ENCODE results near the gene LPAR2. TPM values are rescaled to one million over a fixed set of nuclear protein-coding genes. Genes with fewer than 3 reads are reported as not detected.
A peak's percentile ranks its signal among the peaks of the same experiment; 100 is the strongest.
"Not testable (repeated sequence)": the region's sequence is repeated elsewhere in the genome, so short reads cannot be mapped to it uniquely, and the experiment has no call there.

LPAR2 gene
- total RNA-seq (10 to 100 TPM in 1 of 2 donors, 1 to 10 TPM in 1; 5.7 to 11.7 TPM), polyA plus RNA-seq (10 to 100 TPM in 1 of 2 donors, 1 to 10 TPM in 1; 1.5 to 10.1 TPM)
- long read RNA-seq, donor 1, partial matches to known transcripts: 3 of 5 reads
- long read RNA-seq, donor 1, other reads (novel, unspliced or antisense): 2 of 5 reads
- long read RNA-seq, donor 2, partial matches to known transcripts: 1 of 2 reads
- long read RNA-seq, donor 2, other reads (novel, unspliced or antisense): 1 of 2 reads

DNA sequence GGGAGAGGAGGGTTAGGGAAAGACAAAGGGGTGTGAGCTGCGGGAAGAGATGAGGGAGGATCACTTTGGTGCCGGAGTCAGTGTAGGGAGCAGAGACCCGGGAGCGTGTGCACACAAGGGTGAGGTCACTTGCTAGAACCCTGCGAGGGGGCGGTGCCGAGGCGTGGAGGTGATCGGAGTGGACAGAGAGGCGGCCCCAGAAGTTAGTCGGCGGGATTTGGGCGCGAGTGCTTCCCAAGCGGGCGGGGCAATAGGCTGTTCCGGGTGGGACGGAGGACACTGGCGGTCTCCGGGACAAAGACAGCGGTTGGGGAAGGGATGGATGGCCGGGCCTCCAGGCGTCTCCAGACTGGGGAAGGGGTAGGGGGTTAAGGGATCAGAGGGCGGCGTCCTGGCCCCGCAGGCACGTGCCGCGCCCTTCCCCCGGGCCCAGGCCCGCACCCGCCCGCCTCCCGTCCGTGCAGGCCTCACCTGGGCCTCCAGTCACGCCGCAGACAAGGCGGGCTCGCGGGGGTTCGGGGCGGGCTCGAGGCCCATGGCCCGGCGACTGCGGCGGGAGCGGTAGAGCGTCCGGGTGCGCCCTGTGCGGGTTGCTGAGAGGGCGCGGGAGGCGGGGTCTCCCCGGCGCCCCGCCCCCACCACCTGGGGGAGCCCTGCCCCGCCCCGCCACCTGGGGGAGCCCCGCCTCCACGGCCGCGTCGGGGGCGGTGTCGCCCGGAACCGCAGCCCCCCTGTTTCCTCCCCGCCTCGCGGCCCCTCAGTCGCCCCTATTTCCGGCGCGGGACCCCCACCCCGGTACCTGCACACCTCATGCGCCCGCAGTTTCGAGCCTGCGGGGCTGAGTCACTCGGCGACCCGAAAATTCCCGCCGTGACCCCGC, at the start of gene LPAR2:
LPAR2 (minus strand) TSS at position 600 of the 880 bp plus-strand sequence. CDS start 945 bp downstream, outside the sequence.
- no peaks in the 10 kb centered on the region for H3K36me3 ChIP-seq (ENCODE audit: control insufficient read depth in 1 of 2, insufficient read depth in 2 of 2, low read length in 1 of 2)
- H3K4me3 ChIP-seq (ENCODE audit: low read length in 2 of 2): no peak within 1 kb of the TSS
- H3K27ac ChIP-seq (ENCODE audit: low read depth in 1 of 2, low read length in 2 of 2): no peak within 1 kb of the TSS
- no peaks in the 10 kb centered on the region for H3K9me3 ChIP-seq (ENCODE audit: control insufficient read depth, low read length)
- intact Hi-C loops (cut with DNase I): no loop called here
- ATAC-seq (ENCODE audit: low FRiP score) (peak; percentile 47), DNase-seq (no peak)
- H3K27me3 ChIP-seq (ENCODE audit: control insufficient read depth in 1 of 2, insufficient read depth in 2 of 2, low read length in 1 of 2): no peaks in the 10 kb centered on the region
- H3K4me1 ChIP-seq (ENCODE audit: control insufficient read depth in 1 of 2, insufficient read depth in 2 of 2, low read length in 2 of 2): no peaks in the 10 kb centered on the region
- 2 to 4% methylated on average over 62 to 87 of the region's 87 CpGs for WGBS, 2 donors

DNA sequence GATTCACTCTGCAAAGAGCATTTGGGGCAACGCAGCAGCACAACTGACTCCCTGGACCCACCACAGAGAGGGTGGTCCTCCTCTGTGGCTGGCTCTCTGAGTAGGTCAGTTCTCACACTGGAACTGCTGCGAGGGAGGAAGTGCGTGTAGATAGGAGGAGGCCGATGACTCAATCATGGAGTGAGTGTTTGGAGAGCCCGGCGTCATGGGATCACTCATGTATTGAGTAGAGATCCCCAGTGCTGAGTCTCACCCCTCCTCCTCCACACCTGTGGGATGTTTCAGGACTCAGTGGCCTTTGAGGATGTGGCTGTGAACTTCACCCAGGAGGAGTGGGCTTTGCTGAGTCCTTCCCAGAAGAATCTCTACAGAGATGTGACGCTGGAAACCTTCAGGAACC, 49.6 kb upstream of the LPAR2 start:
- Histone ChIP-seq H3K27ac (ENCODE audit: low read depth in 1 of 2, low read length in 2 of 2) (no peak overlapping the region), H3K36me3 (ENCODE audit: control insufficient read depth in 1 of 2, insufficient read depth in 2 of 2, low read length in 1 of 2) (peaks cover 7 to 9% of the 10 kb centered on the region in 2 donors), H3K27me3 (ENCODE audit: control insufficient read depth in 1 of 2, insufficient read depth in 2 of 2, low read length in 1 of 2) (no peaks in the 10 kb centered on the region), H3K9me3 (ENCODE audit: control insufficient read depth, low read length) (peaks cover 7% of the 10 kb centered on the region), H3K4me3 (ENCODE audit: low read length in 2 of 2) (no peak overlapping the region), H3K4me1 (ENCODE audit: control insufficient read depth in 1 of 2, insufficient read depth in 2 of 2, low read length in 2 of 2) (no peaks in the 10 kb centered on the region)
- ATAC-seq (ENCODE audit: low FRiP score) (no peak), DNase-seq (peak in 1 of 2 donors; percentile 33)
- WGBS, 2 donors: 81 to 87% methylated on average over 7 of the region's 7 CpGs
- intact Hi-C loops (cut with DNase I): no loop called here

DNA sequence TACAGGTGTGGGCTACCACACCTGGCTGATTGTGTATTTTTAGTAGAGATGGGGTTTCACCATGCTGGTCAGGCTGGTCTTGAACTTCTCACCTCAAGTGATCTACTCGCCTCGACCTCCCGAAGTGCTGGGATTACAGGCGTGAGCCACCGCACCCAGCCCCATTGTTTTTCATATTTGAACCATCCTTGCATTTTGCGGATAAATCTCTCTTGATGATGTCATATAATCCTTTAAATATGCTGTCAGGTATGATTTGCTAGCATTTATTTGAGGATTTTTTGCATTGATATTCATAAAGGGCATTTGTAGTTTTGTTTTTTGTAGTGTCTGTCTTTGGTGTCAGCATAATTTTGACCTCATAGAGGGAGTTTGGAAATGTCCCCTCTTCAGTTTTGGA, 46.3 kb upstream of the LPAR2 start:
- Histone ChIP-seq H3K9me3 (ENCODE audit: control insufficient read depth, low read length) (peaks cover 4% of the 10 kb centered on the region), H3K4me1 (ENCODE audit: control insufficient read depth in 1 of 2, insufficient read depth in 2 of 2, low read length in 2 of 2) (no peaks in the 10 kb centered on the region), H3K27ac (ENCODE audit: low read depth in 1 of 2, low read length in 2 of 2) (no peak overlapping the region), H3K4me3 (ENCODE audit: low read length in 2 of 2) (no peak overlapping the region), H3K27me3 (ENCODE audit: control insufficient read depth in 1 of 2, insufficient read depth in 2 of 2, low read length in 1 of 2) (no peaks in the 10 kb centered on the region), H3K36me3 (ENCODE audit: control insufficient read depth in 1 of 2, insufficient read depth in 2 of 2, low read length in 1 of 2) (peaks cover 4 to 5% of the 10 kb centered on the region in 2 donors)
- WGBS, 2 donors: 97 to 98% methylated on average over 6 of the region's 6 CpGs
- DNase-seq (no peak), ATAC-seq (ENCODE audit: low FRiP score) (no peak)
- intact Hi-C loops (cut with DNase I): no loop called here

DNA sequence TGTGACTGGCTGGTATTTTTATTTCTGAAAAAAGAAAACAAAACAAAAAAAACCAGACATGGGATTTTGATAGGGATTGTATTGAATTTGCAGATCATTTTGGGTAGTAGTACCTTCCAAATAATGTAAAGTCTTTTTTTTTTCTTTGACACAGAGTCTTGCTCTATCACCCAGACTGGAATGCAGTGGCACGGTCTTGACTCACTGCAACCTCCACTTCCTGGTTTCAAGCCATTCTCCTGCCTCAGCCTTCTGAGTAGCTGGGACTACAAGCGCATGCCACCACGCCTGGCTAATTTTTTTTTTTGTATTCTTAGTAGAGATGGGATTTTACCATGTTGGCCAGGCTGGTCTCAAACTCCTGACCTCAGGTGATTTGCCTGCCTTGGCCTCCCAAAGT, 44.8 kb upstream of the LPAR2 start:
- no peaks in the 10 kb centered on the region for H3K4me1 ChIP-seq (ENCODE audit: control insufficient read depth in 1 of 2, insufficient read depth in 2 of 2, low read length in 2 of 2)
- H3K9me3 ChIP-seq (ENCODE audit: control insufficient read depth, low read length): peaks cover 2% of the 10 kb centered on the region
- H3K4me3 ChIP-seq (ENCODE audit: low read length in 2 of 2): no peak overlapping the region
- H3K36me3 ChIP-seq (ENCODE audit: control insufficient read depth in 1 of 2, insufficient read depth in 2 of 2, low read length in 1 of 2): peaks cover 0 to under 1% of the 10 kb centered on the region in 2 donors
- intact Hi-C loops (cut with DNase I): no loop called here
- WGBS, 2 donors: 88 to 91% methylated on average over 3 of the region's 3 CpGs
- no peak for DNase-seq
- ATAC-seq (ENCODE audit: low FRiP score): no peak
- no peaks in the 10 kb centered on the region for H3K27me3 ChIP-seq (ENCODE audit: control insufficient read depth in 1 of 2, insufficient read depth in 2 of 2, low read length in 1 of 2)
- no peak overlapping the region for H3K27ac ChIP-seq (ENCODE audit: low read depth in 1 of 2, low read length in 2 of 2)

DNA sequence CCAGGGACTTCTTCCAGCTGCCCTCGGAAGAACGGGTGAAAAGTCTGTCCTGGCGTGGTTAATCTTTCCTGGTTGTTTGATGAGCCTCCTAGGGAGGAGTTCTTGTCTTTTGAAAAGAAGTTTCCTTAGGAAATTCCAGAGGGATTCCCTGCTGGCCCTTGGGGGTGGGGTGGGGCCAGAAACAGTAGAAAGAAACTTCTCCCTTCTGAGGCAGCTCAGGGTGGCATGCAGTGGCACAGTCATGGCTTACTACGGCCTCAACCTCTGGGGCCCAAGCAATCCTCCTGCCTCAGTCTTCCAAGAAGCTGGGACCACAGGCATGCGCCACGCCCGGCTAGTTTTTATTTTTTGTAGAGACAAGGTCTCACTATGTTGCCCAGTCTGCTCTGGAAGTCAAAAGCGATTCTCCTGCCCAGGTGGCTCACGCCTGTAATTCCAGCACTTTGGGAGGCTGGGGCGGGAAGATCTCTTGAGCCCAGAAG, 42.1 kb upstream of the LPAR2 start:
- Histone ChIP-seq H3K4me1 (ENCODE audit: control insufficient read depth in 1 of 2, insufficient read depth in 2 of 2, low read length in 2 of 2) (no peaks in the 10 kb centered on the region), H3K4me3 (ENCODE audit: low read length in 2 of 2) (no peak overlapping the region), H3K9me3 (ENCODE audit: control insufficient read depth, low read length) (no peaks in the 10 kb centered on the region), H3K27ac (ENCODE audit: low read depth in 1 of 2, low read length in 2 of 2) (no peak overlapping the region), H3K27me3 (ENCODE audit: control insufficient read depth in 1 of 2, insufficient read depth in 2 of 2, low read length in 1 of 2) (no peaks in the 10 kb centered on the region), H3K36me3 (ENCODE audit: control insufficient read depth in 1 of 2, insufficient read depth in 2 of 2, low read length in 1 of 2) (no peaks in the 10 kb centered on the region)
- DNase-seq: peak in 1 of 2 donors; percentile 46
- 73 to 79% methylated on average over 10 of the region's 10 CpGs for WGBS, 2 donors
- no peak for ATAC-seq (ENCODE audit: low FRiP score)
- intact Hi-C loops (cut with DNase I): no loop called here

DNA sequence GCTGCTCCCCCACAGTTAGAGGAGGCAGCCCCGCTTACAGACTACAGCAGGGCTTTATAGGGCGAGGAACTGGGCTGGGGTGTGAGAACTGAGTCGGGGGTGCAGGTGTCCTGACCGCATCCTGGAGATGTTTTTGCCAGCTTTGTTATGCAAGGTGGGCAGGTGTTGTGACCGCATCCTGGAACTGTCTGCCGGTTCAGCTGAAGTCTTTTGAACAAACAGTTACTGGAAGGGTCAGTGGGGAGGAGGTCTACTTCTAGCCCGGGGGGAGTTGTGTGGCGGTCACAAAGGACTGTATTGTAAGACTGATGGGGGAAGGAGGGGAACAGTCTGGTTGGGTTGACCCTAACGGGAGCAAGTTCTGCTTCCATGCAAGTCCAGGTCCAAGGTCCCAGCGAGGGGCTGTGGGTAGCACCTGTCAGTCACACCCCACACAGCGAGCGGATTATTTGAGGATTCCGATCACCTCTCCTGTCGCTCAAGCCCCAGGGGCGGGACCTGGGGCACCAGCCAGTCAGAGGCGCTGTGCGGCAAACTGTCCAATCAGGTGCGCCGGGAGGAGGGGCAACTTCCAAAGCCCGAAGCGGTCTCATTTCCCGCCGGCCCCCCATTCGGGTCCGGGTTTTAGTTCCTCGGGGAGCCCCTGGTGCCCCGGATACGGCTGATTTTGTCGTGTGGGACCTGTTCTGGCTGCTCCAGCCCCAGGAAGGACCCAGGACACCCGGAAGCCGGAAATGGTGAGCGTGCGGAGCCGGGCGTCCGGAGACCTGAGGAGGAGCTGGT, 40.4 kb upstream of the LPAR2 start, which contains the start of gene ZNF101:
ZNF101 (plus strand) TSS at position 610 of the 783 bp plus-strand sequence; CDS start at position 735, 125 bp downstream.
- 4 to 5% methylated on average over 36 of the region's 36 CpGs for WGBS, 2 donors
- ATAC-seq (ENCODE audit: low FRiP score): peak; percentile 89
- intact Hi-C loops (cut with DNase I): loop anchor here in 1 of 2 donors (5.0 to 10.0 kb wide), 2 partner anchors 64 to 156 kb away; partner anchors contain the start of genes ZNF14 and ZNF506

DNA sequence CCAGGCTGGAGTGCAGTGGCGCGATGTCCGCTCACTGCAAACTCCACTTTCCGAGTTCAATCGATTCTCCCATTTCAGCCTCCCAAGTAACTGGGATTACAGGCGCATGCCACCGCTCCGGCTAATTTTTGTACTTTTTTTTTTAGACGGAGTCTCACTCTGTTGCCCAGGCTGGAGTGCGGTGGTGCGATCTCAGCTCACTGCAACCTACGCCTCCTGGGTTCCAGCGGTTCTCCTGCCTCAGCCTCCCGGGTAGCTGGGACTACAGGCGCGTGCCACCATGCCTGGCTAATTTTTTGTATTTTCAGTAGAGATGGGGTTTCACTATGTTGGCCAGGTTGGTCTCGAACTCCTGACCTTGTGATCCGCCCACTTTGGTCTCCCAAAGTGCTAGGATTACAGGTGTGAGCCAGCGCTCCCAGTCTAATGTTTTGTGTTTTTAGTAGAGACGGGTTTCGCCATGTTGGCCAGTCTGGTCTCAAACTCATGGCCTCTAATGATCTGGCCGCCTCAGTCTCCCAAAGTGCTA, 37.5 kb upstream of the LPAR2 start:
- intact Hi-C loops (cut with DNase I): loop anchor here in 1 of 2 donors (5.0 to 10.0 kb wide), 2 partner anchors 67 to 159 kb away; partner anchors contain the start of genes ZNF14 and ZNF506
- DNase-seq; H3K9me3 ChIP-seq (ENCODE audit: control insufficient read depth, low read length); H3K4me1 ChIP-seq (ENCODE audit: control insufficient read depth in 1 of 2, insufficient read depth in 2 of 2, low read length in 2 of 2); ATAC-seq (ENCODE audit: low FRiP score); H3K27ac ChIP-seq (ENCODE audit: low read depth in 1 of 2, low read length in 2 of 2); H3K27me3 ChIP-seq (ENCODE audit: control insufficient read depth in 1 of 2, insufficient read depth in 2 of 2, low read length in 1 of 2); H3K4me3 ChIP-seq (ENCODE audit: low read length in 2 of 2); H3K36me3 ChIP-seq (ENCODE audit: control insufficient read depth in 1 of 2, insufficient read depth in 2 of 2, low read length in 1 of 2): not testable (repeated sequence)
- 97% methylated on average over 22 of the region's 22 CpGs for WGBS, 2 donors

More for the DNA sequence above, 40.4 kb upstream of the LPAR2 start, which contains the start of gene ZNF101:
- Histone ChIP-seq H3K27ac (ENCODE audit: low read depth in 1 of 2, low read length in 2 of 2) (peak within 1 kb of the TSS in 1 of 2 donors; percentile 32), H3K36me3 (ENCODE audit: control insufficient read depth in 1 of 2, insufficient read depth in 2 of 2, low read length in 1 of 2) (no peaks in the 10 kb centered on the region), H3K4me1 (ENCODE audit: control insufficient read depth in 1 of 2, insufficient read depth in 2 of 2, low read length in 2 of 2) (no peaks in the 10 kb centered on the region), H3K27me3 (ENCODE audit: control insufficient read depth in 1 of 2, insufficient read depth in 2 of 2, low read length in 1 of 2) (no peaks in the 10 kb centered on the region), H3K4me3 (ENCODE audit: low read length in 2 of 2) (peak within 1 kb of the TSS; percentile 65 to 75), H3K9me3 (ENCODE audit: control insufficient read depth, low read length) (no peaks in the 10 kb centered on the region)
- DNase-seq: peak; percentile 96 to 97
